ENCODE results near the gene TEP1.
"Not testable (repeated sequence)": the region's sequence is repeated elsewhere in the genome, so short reads cannot be mapped to it uniquely, and the experiment has no call there.

The TEP1 gene

DNA sequence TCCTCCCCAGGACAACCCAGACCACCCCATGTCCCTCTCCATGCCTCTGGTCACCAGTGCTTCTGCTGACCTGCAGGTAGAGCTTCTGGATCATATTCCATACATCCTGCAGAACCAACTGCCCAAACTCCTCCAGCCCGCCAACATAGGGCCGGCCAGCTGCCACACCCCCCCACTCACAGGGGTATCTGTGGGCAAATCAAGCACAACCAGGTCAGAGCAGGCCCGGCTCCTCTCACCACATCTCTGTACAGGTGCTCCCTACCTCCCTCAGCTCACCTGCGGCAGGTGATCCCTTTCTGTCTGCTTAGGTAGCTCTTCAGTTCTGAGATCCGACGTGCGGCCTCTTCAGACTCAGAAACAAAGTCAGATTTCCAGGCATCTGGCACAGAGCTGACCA is 29.0 kb downstream of the TEP1 start:
- Mint-ChIP-seq H3K27ac (no peak overlapping the region), H3K36me3 (peaks cover 2% of the 10 kb centered on the region), H3K4me3 (no peak overlapping the region), H3K9me3 (ENCODE audit: low read depth) (no peaks in the 10 kb centered on the region), H3K4me1 (ENCODE audit: low read depth) (no peaks in the 10 kb centered on the region), H3K27me3 (no peaks in the 10 kb centered on the region)

DNA sequence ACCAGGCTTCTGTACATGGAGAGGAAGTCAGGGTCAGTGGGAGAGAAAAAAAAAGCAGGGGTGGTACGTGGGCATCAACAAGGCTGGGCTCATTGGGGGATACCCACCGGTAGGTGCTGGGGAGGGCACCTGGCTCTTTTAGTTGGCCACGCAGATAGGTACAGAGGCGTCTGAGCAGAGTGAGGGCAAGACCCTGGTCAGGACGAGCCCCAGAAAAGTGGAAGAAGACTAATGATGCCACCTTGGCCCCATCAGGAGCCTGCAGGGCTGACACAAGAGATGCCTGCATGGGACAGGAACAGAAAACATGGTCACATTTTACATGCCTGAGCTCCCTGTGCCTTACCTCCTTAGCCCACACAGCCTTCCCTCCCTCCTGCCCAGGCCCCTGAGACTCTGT is 29.7 kb downstream of the TEP1 start:
- Mint-ChIP-seq H3K27me3 (no peaks in the 10 kb centered on the region), H3K9me3 (ENCODE audit: low read depth) (no peaks in the 10 kb centered on the region), H3K36me3 (peaks cover 2% of the 10 kb centered on the region), H3K4me3 (no peak overlapping the region), H3K27ac (no peak overlapping the region), H3K4me1 (ENCODE audit: low read depth) (no peaks in the 10 kb centered on the region)

- no peak overlapping the region for H3K27ac Mint-ChIP-seq
- H3K4me1 Mint-ChIP-seq (ENCODE audit: low read depth): no peaks in the 10 kb centered on the region
- no peaks in the 10 kb centered on the region for H3K9me3 Mint-ChIP-seq (ENCODE audit: low read depth)
- H3K4me3 Mint-ChIP-seq: no peak overlapping the region
- H3K27me3 Mint-ChIP-seq: no peaks in the 10 kb centered on the region
- peaks cover 2% of the 10 kb centered on the region for H3K36me3 Mint-ChIP-seq
These were observed 30.3 kb downstream of the TEP1 start for GRCh38 chr14:20383032-20383431.

DNA sequence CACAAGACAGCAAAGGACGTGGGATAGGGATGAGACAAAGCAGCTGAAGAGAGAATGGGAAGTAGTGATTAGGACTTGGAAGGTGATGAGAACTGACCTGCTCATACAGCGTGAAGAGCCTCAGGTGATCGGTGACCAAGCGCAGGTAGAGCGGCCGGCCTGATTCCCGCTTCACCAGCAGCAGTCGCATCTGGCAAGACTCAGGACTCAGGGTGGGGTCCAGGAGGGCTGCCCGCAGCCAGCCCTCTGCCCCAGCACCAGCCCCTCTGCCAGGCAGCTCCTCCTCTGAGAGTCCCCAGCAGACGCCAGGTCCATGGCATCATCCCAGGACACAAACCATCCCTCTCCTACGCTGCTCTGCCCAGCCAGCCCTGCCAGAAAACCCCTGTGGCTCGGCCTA is 30.8 kb downstream of the TEP1 start:
- H3K9me3 Mint-ChIP-seq (ENCODE audit: low read depth): no peaks in the 10 kb centered on the region
- no peaks in the 10 kb centered on the region for H3K4me1 Mint-ChIP-seq (ENCODE audit: low read depth)

GRCh38 chr14:20381341-20381740 is 32.0 kb downstream of the TEP1 start:
- Mint-ChIP-seq H3K4me1 (ENCODE audit: low read depth) (no peaks in the 10 kb centered on the region), H3K4me3 (no peak overlapping the region), H3K9me3 (ENCODE audit: low read depth) (no peaks in the 10 kb centered on the region), H3K27me3 (no peaks in the 10 kb centered on the region), H3K36me3 (peaks cover 2% of the 10 kb centered on the region), H3K27ac (peak overlapping the region; percentile 22)

More for the DNA sequence above, 30.8 kb downstream of the TEP1 start:
- Mint-ChIP-seq H3K27ac (no peak overlapping the region), H3K36me3 (peaks cover 2% of the 10 kb centered on the region), H3K4me3 (no peak overlapping the region), H3K27me3 (no peaks in the 10 kb centered on the region)

DNA sequence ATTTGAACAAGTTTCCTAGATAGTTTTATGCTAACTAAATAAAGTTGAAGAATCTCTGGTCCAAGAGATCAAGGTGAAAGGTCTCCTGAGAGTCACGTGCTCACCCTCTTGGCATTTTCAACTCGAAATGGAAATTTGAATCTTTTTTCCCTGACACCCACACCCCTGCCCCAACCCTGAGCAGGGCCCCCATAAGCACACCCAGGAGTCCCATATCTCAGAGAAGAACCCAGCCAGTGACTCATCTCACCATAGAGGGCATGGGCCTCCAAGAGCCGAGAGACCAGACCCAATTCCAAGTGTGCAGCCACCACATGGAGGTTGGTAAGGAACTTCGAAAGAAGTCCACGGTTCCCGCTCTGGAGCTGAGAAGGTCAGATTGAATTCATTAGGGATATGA is 32.6 kb downstream of the TEP1 start:
- Mint-ChIP-seq H3K27me3 (no peaks in the 10 kb centered on the region), H3K36me3 (peaks cover 3% of the 10 kb centered on the region), H3K27ac (peak overlapping the region; percentile 22), H3K4me3 (no peak overlapping the region), H3K4me1 (ENCODE audit: low read depth) (no peaks in the 10 kb centered on the region), H3K9me3 (ENCODE audit: low read depth) (no peaks in the 10 kb centered on the region)

DNA sequence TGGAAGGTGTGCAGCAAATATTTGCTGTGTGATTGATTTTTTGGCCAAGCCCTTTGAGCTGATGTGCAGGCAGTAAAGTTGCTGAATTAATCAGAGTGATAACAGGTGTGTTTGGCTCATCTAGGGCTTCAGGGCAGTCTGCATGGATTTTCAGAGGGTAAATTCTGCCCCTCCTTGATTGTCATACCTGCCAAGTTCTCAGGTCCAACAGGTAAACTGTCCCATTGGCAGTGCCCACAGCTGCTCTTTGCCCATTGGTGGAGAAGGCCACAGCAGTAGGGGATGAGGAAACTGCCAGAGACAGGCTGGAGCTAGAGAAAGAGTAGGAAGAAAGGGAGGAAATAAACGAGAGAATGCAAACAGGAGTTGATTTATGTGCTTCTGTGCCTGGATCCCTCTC is 33.6 kb downstream of the TEP1 start:
- Mint-ChIP-seq H3K9me3 (ENCODE audit: low read depth) (no peaks in the 10 kb centered on the region), H3K4me1 (ENCODE audit: low read depth) (no peaks in the 10 kb centered on the region), H3K36me3 (peaks cover 6% of the 10 kb centered on the region), H3K27me3 (no peaks in the 10 kb centered on the region), H3K27ac (no peak overlapping the region), H3K4me3 (no peak overlapping the region)

DNA sequence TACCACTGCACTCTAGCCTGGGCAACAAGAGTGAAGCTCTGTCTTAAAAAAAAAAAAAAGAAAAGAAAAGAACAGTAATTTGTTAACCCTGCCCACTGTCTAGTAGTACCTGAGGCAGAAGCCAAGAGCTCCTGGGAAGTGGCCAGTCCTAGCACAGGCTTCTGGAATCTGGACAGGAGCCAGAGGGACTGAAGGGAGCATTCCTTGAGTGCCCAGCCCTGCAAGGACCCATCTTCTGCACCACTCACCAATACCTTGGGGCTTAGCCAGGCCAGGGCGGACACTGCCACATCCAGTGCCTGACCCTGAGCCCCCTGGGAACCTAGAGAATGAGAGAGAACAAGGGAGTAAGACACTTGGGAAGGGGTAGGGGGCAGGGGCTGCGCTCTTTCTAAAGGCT is 36.1 kb downstream of the TEP1 start:
- Mint-ChIP-seq H3K27me3 (no peaks in the 10 kb centered on the region), H3K4me1 (ENCODE audit: low read depth) (no peaks in the 10 kb centered on the region), H3K9me3 (ENCODE audit: low read depth) (no peaks in the 10 kb centered on the region), H3K27ac (no peak overlapping the region), H3K36me3 (peaks cover 6% of the 10 kb centered on the region), H3K4me3 (no peak overlapping the region)

DNA sequence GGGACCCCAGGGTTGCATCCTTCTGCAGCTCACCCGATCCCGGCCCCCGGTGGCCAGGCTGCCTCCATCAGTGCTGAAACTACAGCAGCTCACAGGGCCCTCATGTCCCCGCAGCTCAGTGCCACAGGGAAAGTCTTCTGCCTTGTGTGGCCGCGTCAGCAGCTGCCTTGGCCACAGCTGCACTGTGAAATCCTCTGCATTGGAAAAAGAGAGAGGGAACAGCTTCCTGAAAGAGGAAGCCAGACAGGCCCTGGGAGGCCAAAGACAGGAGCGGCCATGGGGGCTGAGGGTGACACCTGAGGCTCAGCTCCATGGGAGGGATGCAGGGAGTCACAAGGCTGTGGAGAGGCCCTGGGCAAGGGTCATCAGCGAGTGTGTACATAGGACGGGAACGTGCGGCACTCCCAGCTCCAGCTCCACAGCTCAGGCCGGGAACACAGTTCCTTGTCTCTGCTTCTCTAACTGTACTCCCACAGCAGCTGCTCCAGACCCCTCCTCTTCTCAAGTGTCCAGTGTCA is 37.2 kb downstream of the TEP1 start:
- Mint-ChIP-seq H3K27me3 (no peaks in the 10 kb centered on the region), H3K36me3 (peaks cover 8% of the 10 kb centered on the region), H3K9me3 (ENCODE audit: low read depth) (no peaks in the 10 kb centered on the region), H3K4me3 (no peak overlapping the region), H3K27ac (no peak overlapping the region), H3K4me1 (ENCODE audit: low read depth) (no peaks in the 10 kb centered on the region)

GRCh38 chr14:20375471-20375870 is 37.8 kb downstream of the TEP1 start:
- H3K4me3 Mint-ChIP-seq: no peak overlapping the region
- H3K4me1 Mint-ChIP-seq (ENCODE audit: low read depth): no peaks in the 10 kb centered on the region
- H3K27ac Mint-ChIP-seq: peak overlapping the region; percentile 34
- no peaks in the 10 kb centered on the region for H3K27me3 Mint-ChIP-seq
- H3K36me3 Mint-ChIP-seq: peaks cover 6% of the 10 kb centered on the region
- no peaks in the 10 kb centered on the region for H3K9me3 Mint-ChIP-seq (ENCODE audit: low read depth)

- Mint-ChIP-seq H3K27ac (peak overlapping the region; percentile 41), H3K4me1 (ENCODE audit: low read depth) (peaks cover 2% of the 10 kb centered on the region), H3K9me3 (ENCODE audit: low read depth) (no peaks in the 10 kb centered on the region), H3K4me3 (no peak overlapping the region), H3K36me3 (peaks cover 13% of the 10 kb centered on the region), H3K27me3 (no peaks in the 10 kb centered on the region)
These were observed 40.5 kb downstream of the TEP1 start for GRCh38 chr14:20372796-20373195.

DNA sequence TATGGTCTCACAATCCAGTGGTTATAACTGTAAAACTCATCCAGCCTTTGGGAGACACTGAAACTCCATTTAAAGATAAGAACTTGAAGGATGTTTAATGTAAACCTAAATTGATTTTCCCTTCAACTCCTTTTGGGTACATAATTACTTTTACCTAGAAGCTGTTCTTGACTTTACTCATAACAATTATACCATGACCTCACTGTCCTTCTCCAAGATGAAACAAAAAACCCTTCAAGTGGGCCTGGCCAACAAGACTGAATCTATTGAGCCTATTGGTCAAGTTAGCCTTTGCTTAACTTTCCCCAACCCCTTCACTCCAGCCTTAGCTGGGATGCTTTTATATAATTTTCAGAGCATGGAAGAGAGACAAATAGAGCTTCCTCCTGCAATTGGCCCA is 47.4 kb downstream of the TEP1 start:
- peaks cover 3% of the 10 kb centered on the region for H3K4me1 Mint-ChIP-seq (ENCODE audit: low read depth)
- no peaks in the 10 kb centered on the region for H3K27me3 Mint-ChIP-seq
- no peaks in the 10 kb centered on the region for H3K9me3 Mint-ChIP-seq (ENCODE audit: low read depth)
- peaks cover 10% of the 10 kb centered on the region for H3K36me3 Mint-ChIP-seq
- H3K27ac Mint-ChIP-seq: no peak overlapping the region
- H3K4me3 Mint-ChIP-seq: no peak overlapping the region

DNA sequence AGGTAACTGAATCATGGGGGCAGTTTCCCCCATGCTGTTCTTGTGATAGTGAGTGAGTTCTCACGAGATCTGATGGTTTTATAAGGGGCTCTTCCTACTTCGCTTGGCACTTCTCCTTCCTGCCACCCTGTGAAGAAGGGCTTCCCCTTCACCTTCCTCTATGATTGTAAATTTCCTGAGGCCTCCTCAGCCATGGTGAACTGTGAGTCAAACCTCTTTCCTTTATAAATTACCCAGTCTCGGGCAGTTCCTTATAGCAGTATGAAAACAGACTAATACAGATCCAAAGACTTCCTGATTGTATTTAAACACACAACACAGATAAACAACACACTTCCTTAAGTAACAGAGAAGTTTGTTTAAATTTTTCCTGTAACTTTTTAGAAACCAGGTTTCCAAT is 54.8 kb downstream of the TEP1 start:
- not testable (repeated sequence) for H3K36me3 Mint-ChIP-seq; H3K4me1 Mint-ChIP-seq (ENCODE audit: low read depth); H3K4me3 Mint-ChIP-seq; H3K9me3 Mint-ChIP-seq (ENCODE audit: low read depth); H3K27me3 Mint-ChIP-seq
- peak overlapping the region; percentile 70 for H3K27ac Mint-ChIP-seq

DNA sequence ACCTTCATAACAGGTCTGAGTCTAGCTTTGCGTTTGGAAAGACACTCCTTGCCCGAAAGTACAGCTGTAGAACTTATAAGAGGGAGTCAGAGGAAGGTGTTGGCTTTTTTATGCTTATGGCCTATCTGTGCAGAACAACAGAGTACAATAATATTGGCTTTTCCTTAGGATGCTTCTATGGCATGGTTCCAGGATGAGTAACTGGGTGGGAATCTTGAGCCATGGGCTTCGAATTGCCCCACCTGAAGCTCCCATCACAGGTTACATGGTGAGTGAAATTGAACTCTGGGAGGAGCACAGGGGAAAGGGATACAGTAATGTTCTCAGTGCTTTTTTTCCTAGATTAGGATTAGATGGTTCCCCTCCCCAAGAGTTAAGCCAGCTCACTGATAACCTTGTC is 56.9 kb downstream of the TEP1 start:
- H3K36me3 Mint-ChIP-seq: peaks cover 8% of the 10 kb centered on the region
- peaks cover 4% of the 10 kb centered on the region for H3K4me1 Mint-ChIP-seq (ENCODE audit: low read depth)
- H3K4me3 Mint-ChIP-seq: no peak overlapping the region
- H3K9me3 Mint-ChIP-seq (ENCODE audit: low read depth): no peaks in the 10 kb centered on the region
- H3K27ac Mint-ChIP-seq: no peak overlapping the region
- H3K27me3 Mint-ChIP-seq: no peaks in the 10 kb centered on the region

- no peak overlapping the region for H3K4me3 Mint-ChIP-seq
- no peaks in the 10 kb centered on the region for H3K27me3 Mint-ChIP-seq
- no peaks in the 10 kb centered on the region for H3K9me3 Mint-ChIP-seq (ENCODE audit: low read depth)
- no peak overlapping the region for H3K27ac Mint-ChIP-seq
- H3K36me3 Mint-ChIP-seq: peaks cover 7% of the 10 kb centered on the region
- H3K4me1 Mint-ChIP-seq (ENCODE audit: low read depth): peaks cover under 1% of the 10 kb centered on the region
These were observed 62.4 kb downstream of the TEP1 start for GRCh38 chr14:20350860-20351259.

DNA sequence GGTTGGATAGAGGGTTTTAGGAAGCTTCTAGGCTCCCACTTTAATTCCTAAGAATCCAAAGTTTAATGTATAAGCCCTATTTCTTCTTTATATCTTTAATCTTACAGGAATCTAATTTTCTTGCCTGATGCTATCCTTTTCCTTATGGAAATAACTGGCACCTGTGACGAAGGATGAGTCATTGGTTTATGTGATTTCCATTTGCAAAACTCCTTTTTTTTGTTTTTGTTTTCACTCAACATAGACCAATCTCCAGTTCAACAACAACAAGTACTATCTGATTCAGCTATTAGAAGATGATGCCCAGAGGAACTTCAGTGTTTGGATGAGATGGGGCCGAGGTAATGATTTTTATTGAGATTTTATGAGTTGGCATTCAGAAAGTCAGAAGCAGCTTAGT is 63.0 kb downstream of the TEP1 start:
- Mint-ChIP-seq H3K9me3 (ENCODE audit: low read depth) (no peaks in the 10 kb centered on the region), H3K36me3 (peaks cover 10% of the 10 kb centered on the region), H3K27ac (no peak overlapping the region), H3K4me1 (ENCODE audit: low read depth) (peaks cover 6% of the 10 kb centered on the region), H3K27me3 (no peaks in the 10 kb centered on the region), H3K4me3 (no peak overlapping the region)

Measured in activated naive CD8-positive, alpha-beta T cell (primary cell).